NCI-H526 treated with DMSO at 0.1 percent for 48 hours (cell line): ENCODE measurements around the gene BMF.
"Not testable (repeated sequence)": the region's sequence is repeated elsewhere in the genome, so short reads cannot be mapped to it uniquely, and the experiment has no call there.

Experiments used
- DNase-seq: peaks from one replicate; lab custom pipeline; 2025; lab: John Stamatoyannopoulos, UW

BMF gene

DNA sequence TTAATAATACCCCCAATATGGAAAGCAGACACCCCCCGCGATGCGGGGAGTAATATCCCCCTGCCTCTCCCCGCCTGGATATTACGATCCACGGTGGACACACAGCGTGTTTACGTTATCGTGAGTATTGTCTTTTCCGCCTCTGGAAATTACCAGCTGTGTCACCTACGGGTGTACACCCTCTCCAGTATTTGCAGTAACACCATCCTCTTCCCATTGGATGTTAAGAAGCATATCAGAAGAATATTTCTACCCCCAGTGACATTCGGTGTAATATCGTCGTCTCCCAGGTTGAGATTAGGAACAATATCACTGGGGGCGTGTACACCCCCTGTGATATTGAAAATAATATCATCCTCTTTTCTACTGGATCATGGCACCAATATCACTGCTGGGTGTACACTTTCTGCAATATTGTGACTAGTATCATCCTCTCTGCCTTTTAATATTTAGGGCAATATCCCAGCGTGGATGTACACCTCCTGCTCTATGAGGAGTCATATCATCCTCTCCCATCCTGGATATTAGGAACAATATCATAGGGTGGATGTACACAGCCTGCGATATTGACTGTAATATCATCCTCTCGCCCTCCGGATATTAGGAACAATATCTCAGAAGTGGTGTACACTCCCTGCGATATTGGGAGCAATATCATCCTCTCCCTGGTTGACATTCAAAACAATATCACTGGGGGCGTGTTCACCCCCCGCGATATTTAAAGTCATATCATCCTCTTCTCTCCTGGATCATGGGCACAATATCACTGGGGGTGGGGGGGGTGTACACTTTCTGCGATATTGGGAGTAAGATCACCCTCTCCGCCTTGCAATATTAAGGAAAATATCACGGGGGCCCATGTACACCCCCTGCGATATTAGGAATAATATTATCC is 20.3 kb upstream of the BMF start:
- no peak for DNase-seq

DNA sequence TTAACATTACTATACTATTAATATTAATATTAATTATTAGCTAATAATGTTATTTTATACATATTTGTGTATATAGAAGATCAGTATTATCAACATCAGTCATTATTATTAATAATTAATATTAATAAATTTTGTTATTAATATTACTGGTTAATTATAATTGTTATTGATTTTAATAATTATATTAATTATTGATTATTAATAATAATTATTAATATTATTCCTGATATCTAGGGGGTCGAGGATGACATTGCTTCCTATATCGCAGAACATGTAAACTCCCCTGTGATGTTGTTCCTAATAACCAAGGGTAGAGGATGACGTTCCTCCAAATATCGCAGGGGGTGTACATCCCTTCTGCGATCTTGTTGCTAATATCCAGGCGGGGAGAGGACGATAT is 17.3 kb upstream of the BMF start:
- DNase-seq: no peak

DNA sequence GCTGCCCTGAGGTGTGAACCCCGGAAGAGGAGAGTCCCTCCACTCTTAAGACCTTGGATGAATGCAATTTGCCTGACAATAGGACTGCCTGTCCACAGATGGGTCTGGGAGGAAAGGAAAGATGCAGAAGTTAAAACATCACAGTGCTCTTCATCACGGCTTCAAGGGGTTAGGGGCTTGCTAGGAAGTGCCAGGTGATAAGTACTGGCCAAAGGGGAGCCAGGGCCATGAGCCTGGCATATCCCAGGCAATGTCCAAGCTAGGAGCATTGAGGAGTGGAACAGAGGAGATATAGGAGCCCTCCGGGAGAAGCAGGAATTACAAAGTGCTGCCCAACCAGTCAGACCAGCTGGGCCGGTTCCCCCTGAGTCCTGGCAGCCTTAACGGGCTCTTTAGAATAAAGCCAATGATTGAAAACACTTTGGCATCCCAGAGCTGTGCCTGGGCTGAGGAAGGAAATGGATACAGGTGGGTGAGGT is 16.2 kb upstream of the BMF start:
- peak; percentile 64 for DNase-seq

DNA sequence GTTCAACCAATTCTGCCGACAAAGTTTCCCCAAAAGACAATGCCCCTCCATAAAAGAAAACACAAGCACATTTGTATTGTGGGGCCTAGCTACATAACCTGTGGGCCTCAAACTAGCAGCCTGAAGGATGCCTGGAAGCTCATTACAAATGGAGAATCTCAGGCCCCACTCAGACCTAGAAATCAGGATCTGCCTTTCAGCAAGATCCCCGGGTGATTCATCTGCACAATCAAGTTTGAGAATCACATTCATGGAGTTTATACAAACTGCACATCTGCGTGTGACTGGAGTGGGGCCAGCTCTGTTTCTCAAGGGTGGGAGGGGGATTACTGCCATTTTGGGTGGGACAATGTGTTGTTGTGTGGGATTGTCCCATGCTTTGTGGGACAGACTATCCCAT is 15.7 kb upstream of the BMF start:
- DNase-seq: not testable (repeated sequence)

DNA sequence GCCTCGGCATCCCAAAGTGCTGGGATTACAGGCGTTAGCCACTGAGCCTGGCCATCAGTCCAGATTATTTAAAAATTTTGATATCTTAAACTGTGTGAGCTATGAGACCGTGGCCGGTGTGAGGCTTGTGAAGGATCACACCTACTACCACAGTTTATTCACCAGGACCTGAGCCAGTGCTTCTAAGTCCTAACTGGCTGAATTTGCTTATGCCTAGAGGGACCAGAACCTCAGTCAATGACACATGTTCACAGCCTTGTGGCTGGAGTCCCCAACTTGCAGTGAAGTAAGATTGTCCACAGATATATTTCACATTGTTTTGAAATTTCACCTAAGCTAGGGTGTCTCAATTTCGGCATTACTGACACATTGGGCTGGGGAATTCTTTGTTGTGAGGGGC is 15.2 kb upstream of the BMF start:
- DNase-seq: not testable (repeated sequence)

DNA sequence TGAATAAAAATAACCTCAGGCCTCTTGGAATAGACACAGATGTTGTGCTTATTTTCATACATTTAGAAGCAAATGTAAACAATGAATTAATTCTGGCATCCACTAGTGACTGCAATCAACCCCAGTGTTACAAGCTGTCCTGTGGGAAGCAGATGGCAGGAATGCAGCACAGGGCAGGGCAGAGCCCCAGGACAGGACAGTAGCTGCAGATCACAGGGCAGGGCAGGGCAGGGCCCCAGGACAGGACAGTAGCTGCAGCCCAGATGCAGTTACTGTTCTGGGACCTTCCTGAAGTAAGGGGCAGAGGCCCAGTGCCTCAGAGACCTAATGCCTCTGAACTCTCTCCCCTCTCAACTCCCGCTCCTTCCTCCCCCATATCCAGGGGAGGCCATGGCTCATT is 14.3 kb upstream of the BMF start:
- DNase-seq: not testable (repeated sequence)

DNA sequence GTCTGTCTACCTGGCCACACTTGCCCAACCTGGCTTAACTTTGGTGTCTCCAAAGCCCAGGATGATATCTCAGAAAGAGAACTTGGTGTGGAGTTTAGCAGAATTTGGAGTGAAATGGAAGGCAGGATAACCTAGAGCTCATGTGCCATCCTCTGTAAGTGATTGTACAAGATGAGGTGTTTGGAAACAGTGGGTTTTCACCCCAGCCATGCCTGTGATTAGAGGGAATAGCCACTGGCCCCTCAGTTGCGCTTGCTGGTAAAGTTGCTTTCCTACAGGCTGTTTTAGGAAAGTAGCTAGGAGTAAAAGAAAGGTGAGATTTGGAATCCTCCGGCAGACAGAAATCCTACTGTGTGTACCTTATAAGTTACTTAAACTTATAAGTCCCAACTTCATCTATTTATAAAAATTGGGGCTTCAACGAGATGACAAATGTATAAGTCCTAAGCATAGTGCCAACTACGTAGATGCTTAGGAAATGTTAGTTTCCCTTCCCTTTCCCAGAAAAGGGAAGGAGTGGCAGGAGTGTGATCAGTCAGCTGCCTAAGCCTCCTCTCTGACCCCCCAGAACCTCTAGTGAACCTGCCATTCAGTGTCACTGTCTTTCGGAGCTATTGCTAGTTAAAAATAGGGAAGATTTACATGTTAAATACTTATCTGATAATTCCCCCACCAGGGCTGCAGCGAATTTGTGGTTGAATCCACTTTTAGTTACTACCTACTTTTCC is 13.4 kb upstream of the BMF start:
- no peak for DNase-seq

DNA sequence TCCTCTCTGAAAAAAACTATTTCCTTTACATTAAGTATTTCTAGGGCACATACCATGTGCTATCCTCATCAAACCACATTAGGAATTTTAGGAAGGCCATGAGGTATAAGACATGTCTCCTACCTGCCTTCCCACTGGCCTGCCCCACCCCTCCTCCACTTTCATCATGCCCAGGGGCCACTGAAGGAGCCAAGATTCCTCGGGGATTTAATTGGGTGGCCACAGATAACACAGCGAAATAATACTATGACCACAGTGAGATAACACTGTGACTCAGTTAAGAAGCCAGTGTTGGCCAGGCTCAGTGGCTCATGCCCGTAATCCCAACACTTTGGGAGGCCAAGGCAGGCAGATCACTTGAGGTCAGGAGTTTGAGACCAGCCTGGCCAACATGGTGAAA is 9.8 kb upstream of the BMF start:
- no peak for DNase-seq

DNA sequence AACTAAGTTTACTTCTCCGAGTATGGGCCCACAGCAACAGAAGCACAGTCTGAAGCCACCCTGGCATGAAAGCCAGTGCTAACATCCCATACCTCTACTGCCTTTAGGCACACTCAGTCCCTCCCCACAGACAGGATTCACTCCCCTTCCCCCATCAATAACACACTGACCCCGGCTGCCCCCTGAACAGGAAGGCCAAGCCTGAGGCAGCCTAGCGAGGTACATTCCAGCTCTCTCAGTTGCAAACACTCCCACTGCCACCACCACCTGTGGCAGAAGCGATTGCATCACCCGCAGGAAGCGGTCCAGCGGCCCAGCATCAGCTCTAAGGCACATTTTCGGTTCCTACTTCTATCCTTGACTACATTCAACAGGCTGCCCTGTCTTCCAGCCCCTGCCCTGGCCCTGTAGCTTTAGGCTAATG is 7.0 kb upstream of the BMF start:
- DNase-seq: no peak

DNA sequence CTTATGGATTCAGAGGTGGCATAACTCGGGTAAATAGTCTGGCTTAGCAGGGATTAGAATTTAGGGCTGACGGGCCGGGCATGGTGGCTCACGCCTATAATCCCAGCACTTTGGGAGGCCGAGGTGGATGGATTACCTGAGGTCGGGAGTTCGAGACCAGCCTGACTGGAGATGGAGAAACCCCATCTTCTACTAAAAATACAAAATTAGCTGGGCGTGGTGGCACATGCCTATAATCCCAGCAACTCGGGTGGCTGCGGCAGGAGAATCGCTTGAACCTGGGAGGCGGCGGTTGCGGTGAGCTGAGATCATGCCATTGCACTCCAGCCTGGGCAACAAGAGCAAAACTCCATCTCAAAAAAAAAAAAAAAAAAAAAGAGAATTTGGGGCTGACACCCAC is 6.4 kb upstream of the BMF start:
- not testable (repeated sequence) for DNase-seq

DNA sequence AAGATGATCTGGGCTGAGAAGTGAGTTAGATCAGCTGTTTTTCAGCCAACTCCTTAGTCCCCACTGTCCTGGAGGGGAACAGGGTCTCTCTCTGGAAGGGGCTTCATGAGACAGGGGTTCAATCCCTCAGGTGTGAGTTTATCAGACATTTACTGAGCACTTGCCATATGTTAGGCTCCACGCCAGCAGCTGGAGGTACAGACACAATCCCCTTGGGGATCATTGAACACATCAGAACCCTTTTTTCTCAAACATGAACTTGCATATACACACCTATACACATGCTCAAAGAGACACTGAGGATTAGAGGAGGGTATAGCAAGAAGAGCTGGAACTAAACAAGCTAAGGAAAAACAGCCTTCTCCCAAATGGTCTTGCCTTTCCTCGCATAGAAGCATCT is 5.5 kb upstream of the BMF start:
- no peak for DNase-seq

DNA sequence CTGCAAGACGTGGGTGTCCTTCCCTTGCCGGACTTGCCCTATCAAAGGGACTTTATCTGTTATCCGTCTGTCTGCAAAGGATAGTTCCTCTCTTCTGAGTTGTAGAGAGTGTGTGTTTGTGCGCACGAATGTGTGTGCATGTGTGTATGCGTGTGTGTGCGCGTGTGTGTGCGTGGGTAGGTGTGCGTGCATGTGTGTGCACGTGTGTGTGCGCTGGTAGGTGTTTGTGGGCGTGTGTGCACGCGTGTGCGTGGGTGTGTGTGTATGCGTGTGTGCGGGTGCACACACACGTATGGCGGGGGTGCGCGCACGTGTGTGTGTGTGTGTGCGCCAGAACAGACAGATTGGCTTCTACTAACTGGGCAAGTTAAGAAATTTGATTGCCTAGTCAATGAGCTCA is 4.1 kb upstream of the BMF start:
- DNase-seq: no peak

DNA sequence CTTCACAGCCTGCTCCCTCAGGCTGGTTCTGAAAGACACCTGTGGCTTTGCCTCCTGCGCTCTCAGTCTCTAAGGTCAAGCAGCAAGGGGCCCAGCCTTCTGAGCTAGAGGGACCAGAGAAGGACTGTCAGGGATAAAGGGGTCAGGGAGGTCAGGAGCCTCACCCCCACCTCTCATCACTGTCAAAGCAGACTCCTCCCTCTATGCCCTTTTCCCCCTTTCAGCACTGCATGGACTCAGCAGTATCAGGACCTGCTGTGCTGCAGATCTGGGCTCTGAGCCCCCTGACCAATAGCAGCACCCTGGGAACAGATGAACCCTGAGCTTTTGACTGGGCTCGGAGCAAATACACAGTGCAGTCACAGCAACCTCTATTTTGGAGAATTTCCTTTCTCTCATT is 3.2 kb upstream of the BMF start:
- no peak for DNase-seq

DNA sequence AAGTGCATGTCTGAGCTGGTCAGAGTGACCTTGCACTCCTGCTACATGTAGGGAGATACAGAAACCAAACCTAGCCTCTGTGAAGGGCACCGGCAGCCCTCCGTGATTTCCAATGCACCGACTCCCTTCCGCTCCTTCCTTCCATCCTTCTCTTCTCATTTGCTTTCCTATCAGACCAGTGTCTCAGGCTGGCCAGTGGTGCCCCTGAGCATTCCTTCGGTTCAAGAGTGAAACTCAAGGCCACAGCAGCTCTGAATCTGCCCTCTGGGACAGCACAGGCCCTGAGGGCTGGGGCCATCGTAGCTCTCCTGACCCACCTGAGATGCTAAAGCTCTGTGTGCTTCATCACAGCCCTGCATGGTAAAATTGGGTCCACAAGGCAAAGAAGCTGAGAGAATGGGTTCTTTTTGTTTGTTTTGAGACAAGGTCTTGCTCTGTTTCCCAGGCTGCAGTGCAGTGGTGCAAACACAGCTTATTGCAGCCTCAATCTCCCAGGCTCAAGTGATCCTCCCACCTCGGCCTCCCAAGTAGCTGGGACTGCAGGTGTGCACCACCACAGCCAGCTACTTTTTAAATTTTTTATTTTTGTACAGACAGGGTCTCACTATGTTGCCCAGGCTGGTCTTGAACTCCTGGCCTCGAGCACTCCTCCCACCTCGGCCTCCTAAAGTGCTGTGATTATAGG is 2.3 kb upstream of the BMF start:
- DNase-seq: no peak

DNA sequence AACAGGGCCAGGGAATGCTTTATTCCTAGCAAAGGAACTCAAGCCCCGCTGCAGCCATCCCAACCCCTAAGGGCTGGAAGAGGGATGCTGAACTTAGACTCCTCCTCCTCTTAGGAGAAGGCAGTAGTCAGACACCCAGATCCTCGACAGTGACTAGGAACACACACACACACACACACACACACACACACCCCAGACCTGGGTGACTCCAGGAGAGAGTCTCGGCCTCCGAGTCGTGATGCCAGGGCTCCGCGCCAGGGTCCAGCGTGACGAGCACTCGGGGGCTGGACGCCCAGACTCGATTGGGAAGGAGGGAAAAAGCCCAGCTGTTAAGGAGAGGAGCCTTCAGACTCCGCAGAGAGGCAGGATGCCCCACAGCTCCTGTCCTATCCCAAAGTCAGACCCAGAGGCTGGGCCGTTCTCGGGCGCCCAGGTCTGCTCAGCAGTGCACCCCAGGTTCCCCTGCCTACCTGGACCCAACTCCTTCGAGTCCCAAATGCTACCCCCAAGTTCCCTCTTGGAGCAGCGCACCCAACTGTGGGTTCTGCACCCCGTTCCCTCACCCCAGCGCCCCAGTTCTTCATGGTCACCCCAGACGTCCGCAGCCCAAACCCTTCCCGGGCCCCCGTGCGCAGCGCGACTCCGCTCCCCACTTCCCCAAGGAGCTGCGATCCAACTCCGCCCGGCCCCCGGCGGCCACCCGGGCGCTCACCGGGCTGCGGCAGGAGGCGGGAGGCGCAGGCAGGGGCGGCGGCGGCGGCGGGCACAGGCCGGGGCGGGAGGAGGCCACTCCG is 421 bp downstream of the BMF start:
- no peak for DNase-seq

DNA sequence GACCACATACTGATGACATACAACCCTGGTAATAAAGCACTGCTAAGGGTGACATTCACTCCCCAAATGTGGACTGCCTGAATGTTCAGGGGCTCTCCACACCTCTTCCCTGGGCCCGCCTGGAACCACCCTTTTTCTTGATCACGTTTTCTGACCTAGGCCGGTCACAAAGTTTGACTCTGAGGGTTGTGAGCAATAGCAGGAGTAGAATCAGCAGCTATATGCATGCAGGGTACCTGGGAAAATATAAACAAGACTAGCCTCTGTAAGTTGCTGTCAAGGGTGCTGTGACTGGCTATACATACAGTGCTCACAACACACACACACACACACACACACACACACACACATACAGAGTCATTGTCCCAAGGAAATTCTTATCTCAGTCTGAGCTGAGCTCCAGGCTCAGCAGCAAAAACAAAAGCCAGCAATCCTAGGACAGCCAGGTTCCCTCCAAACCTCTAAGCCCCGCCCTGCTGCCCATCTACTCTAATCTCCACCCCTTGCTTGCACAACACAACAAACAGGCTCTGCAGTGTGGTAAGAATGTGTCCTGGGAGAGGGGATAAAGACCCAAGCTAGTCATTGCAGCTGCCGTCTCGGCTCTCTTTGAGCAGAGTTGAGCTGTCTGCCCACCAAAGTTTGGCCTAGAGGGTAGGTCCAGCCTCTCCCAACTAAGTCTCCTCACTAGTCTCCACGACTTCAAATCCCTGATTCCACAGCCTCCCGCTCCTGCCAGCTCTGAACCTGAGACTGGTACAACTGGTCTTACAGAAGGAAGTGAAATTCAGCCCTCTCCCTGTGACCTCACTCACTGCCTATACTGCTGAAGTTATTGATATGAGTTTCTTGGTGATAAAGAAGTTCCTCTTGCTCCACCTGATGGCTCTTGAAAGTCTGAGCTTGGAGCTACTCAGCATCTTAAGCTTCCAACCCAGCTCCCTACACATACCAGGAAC is 2.2 kb downstream of the BMF start:
- DNase-seq: peak; percentile 18

DNA sequence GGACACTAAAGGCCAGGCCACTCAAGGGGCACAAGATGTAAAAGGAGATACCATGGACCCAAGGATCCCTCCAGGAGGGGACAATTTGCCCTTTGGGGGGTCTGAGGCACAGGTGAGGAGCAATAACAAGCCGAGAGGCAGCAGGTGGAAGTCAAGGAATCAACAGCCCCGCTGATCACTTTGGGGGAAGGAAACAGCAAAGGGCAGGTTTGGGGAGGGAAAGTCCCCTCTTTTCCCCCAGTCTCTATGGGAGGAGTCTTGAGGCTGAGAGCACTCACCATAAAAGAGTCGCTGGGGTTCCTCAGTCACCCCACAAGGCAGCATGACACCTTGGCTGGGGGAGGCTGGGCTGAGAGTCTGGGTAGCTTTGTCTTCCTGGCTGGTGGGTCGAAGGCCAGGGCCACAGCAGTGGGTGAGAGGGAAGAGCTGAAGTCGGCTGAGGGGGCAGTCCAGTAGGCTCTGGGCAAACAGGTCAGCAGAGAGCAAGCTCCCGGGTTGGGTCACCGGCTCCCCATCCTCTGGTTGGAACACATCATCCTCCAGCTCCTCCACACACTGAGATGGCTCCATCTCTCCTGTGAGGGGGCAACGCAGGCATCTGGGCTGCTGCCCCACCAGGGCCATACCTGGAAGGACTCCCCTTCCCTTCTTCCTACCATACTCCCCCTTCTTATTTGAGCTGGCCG is 3.0 kb downstream of the BMF start:
- no peak for DNase-seq

DNA sequence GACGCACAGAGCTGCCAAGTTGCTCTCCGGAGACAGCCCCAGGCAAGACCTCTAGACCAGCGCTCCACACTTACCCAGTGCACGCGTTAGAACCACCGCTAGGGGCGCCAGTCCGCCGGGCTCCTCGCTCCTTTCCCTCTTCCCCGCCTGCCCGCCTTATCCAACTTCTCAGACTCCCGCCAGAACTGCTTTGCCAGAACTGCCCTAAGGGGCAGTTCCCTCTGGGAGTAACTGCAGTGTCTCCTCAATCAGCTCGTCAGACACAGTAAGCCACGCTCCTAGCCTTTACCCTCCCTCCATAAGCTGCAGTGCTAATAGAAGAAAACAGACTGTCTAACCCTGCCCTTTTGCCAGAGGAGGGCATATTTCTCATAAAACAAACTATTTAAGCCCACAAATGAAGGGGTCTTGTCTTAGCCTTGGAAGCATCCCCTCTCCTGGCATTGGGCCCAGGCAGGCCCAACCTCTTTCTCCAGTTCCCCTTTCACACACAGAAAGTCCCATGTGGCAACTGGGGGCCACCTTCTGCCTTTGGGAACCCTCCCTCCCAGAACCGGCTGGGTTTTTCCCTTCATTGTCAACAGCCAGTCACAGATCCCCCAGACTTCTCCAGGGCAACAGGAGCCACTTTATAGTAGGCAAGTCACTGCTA is 3.7 kb downstream of the BMF start:
- DNase-seq: peak; percentile 89

DNA sequence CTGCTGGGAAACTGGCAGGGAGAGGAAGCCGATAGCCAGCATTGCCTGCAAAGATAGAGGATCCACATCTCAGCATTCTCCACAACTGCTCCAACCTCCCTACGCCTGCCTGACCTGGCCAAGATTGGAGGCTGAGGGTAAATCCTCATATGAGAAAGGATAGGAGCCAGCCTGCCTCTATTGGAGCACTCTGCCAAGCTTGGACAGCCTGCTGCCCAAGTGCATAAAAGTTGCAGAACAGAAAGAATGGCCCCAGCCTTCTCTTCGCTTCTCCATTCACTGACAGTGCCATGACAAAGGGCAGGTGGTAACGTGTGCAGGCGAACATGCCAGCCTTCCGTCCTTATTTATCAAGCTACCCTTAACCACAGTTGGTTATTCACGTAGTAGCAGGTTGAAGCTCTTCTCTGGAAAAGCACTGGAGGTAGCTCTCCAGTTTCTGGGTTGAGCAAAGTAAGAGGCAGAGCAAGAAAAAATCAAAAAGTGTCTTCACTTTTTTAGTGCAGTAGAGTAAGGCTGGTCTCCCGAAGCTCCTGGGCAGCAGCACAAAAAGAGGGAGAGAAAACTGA is 4.3 kb downstream of the BMF start:
- peak; percentile 71 for DNase-seq
